ENCODE measurements around the gene LAMB4.

The LAMB4 gene

DNA sequence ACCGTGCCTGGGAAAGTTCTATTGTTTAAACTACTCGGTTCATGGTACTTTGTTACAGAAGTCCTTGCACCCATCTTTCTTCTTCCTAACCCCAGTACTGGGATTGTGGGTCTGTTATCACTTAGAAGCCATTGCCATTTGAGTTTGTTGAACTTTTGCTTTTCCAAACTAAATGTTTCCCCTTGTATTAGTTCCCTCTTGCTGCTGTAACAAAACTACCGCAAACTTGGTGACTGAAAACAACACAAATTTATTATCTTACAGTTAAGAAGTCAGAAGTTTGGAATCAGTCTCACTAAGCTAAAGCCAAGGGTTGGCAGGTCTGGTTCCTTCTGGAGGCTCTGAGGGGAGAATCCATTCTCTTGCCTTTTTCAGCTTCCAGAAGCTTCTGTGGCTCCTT is 6.9 kb upstream of the LAMB4 start:
- TF ChIP-seq CTCF (IDR thresholded peaks at IDR 0.05; ENCODE audit: low read depth, low read length, poor library complexity, severe bottlenecking) (no peak), EZH2phosphoT487 (IDR thresholded peaks at IDR 0.05; ENCODE audit: borderline replicate concordance, low read length) (no peak)
- no peaks in the 10 kb centered on the region for H3K9me3 ChIP-seq (ENCODE audit: control insufficient read depth, insufficient read depth, low read length)
- no peaks in the 10 kb centered on the region for H4K20me1 ChIP-seq (ENCODE audit: control insufficient read depth, insufficient read depth, low read depth, low read length)

GRCh38 chr7:108136191-108136688 is 6.1 kb upstream of the LAMB4 start:
- Histone ChIP-seq H4K20me1 (ENCODE audit: control insufficient read depth, insufficient read depth, low read depth, low read length) (no peaks in the 10 kb centered on the region), H3K27me3 (ENCODE audit: control insufficient read depth, low read length) (peaks cover 5% of the 10 kb centered on the region; the same call in 1 of the 2 replicates), H3K4me1 (ENCODE audit: control insufficient read depth, low read length) (peaks cover 7% of the 10 kb centered on the region; the same call in 1 of the 2 replicates), H3F3A (ENCODE audit: control insufficient read depth, insufficient read depth) (no peaks in the 10 kb centered on the region), H3K79me2 (ENCODE audit: control insufficient read depth, low read length) (no peaks in the 10 kb centered on the region), H3K4me3 (ENCODE audit: low read length) (no peak overlapping the region), H3K36me3 (ENCODE audit: control insufficient read depth, low read length) (no peaks in the 10 kb centered on the region), H3K9me2 (replicated peaks; ENCODE audit: control insufficient read depth, low read length) (no peaks in the 10 kb centered on the region), H3K9me3 (ENCODE audit: control insufficient read depth, insufficient read depth, low read length) (no peaks in the 10 kb centered on the region), H3K4me2 (ENCODE audit: low read length) (no peak overlapping the region), H3K27ac (ENCODE audit: low read depth, low read length) (no peak overlapping the region)
- TF ChIP-seq CTCF (IDR thresholded peaks at IDR 0.05; ENCODE audit: low read depth, low read length, poor library complexity, severe bottlenecking): no peak
- TF ChIP-seq EZH2phosphoT487 (IDR thresholded peaks at IDR 0.05; ENCODE audit: borderline replicate concordance, low read length): no peak

More for the DNA sequence above, 6.9 kb upstream of the LAMB4 start:
- no peak overlapping the region for H3K4me3 ChIP-seq (ENCODE audit: low read length)
- H3K79me2 ChIP-seq (ENCODE audit: control insufficient read depth, low read length): no peaks in the 10 kb centered on the region
- H3F3A ChIP-seq (ENCODE audit: control insufficient read depth, insufficient read depth): no peaks in the 10 kb centered on the region
- H3K27me3 ChIP-seq (ENCODE audit: control insufficient read depth, low read length): peaks cover 3% of the 10 kb centered on the region; the same call in 1 of the 2 replicates
- no peak overlapping the region for H3K4me2 ChIP-seq (ENCODE audit: low read length)
- H3K27ac ChIP-seq (ENCODE audit: low read depth, low read length): no peak overlapping the region
- H3K36me3 ChIP-seq (ENCODE audit: control insufficient read depth, low read length): no peaks in the 10 kb centered on the region
- no peaks in the 10 kb centered on the region for H3K9me2 ChIP-seq (replicated peaks; ENCODE audit: control insufficient read depth, low read length)
- peaks cover 7% of the 10 kb centered on the region; the same call in 1 of the 2 replicates for H3K4me1 ChIP-seq (ENCODE audit: control insufficient read depth, low read length)

- no peaks in the 10 kb centered on the region for H3K36me3 ChIP-seq (ENCODE audit: control insufficient read depth, low read length)
- H3K4me1 ChIP-seq (ENCODE audit: control insufficient read depth, low read length): peaks cover 7% of the 10 kb centered on the region; the same call in 1 of the 2 replicates
- H3K4me3 ChIP-seq (ENCODE audit: low read length): no peak overlapping the region
- peaks cover 9% of the 10 kb centered on the region for H3K27me3 ChIP-seq (ENCODE audit: control insufficient read depth, low read length)
- H3K79me2 ChIP-seq (ENCODE audit: control insufficient read depth, low read length): no peaks in the 10 kb centered on the region
- no peak overlapping the region for H3K4me2 ChIP-seq (ENCODE audit: low read length)
- no peak overlapping the region for H3K27ac ChIP-seq (ENCODE audit: low read depth, low read length)
- H3K9me3 ChIP-seq (ENCODE audit: control insufficient read depth, insufficient read depth, low read length): no peaks in the 10 kb centered on the region
- H4K20me1 ChIP-seq (ENCODE audit: control insufficient read depth, insufficient read depth, low read depth, low read length): no peaks in the 10 kb centered on the region
- TF ChIP-seq EZH2phosphoT487 (IDR thresholded peaks at IDR 0.05; ENCODE audit: borderline replicate concordance, low read length) (no peak), CTCF (IDR thresholded peaks at IDR 0.05; ENCODE audit: low read depth, low read length, poor library complexity, severe bottlenecking) (no peak)
- H3K9me2 ChIP-seq (replicated peaks; ENCODE audit: control insufficient read depth, low read length): no peaks in the 10 kb centered on the region
- H3F3A ChIP-seq (ENCODE audit: control insufficient read depth, insufficient read depth): no peaks in the 10 kb centered on the region
Observed at GRCh38 chr7:108135446-108136190, 5.5 kb upstream of the LAMB4 start.
